Hepatic stellate cell (primary cell): ENCODE measurements around the gene CCND3.

Experiments
- DNase-seq: peaks from one replicate; pipeline ENCODE4 v3.0.0; 2011; ENCODE audit warnings: low spot score

Gene CCND3

GRCh38 chr6:41920921-41921711 is 20.5 kb downstream of the CCND3 start, which contains the start of the genes BYSL and MED20:
BYSL (plus strand) TSS chr6:41921499; CDS start chr6:41921563, 64 bp downstream.
MED20 (minus strand) TSS chr6:41921139; CDS start chr6:41921018, 121 bp downstream.
- DNase-seq, result peak; percentile 96

- peak; percentile 88 for DNase-seq
Measured at GRCh38 chr6:41917528-41917927, 24.1 kb downstream of the CCND3 start.

GRCh38 chr6:41914869-41915530 is 26.6 kb downstream of the CCND3 start:
- DNase-seq, result no peak

- DNase-seq, result no peak
Measured at GRCh38 chr6:41914343-41914742, 27.3 kb downstream of the CCND3 start.

- DNase-seq, result no peak
Measured at GRCh38 chr6:41909727-41910126, 31.9 kb downstream of the CCND3 start.

GRCh38 chr6:41901882-41902519 is 39.6 kb downstream of the CCND3 start:
- DNase-seq, result no peak

GRCh38 chr6:41900861-41901260 is 40.7 kb downstream of the CCND3 start:
- DNase-seq, result no peak

GRCh38 chr6:41896281-41896680 is 45.3 kb downstream of the CCND3 start:
- DNase-seq, result no peak

- DNase-seq, result peak; percentile 86
Measured at GRCh38 chr6:41895300-41896233, 46.0 kb downstream of the CCND3 start, which contains the start of gene USP49. USP49 (minus strand) TSS chr6:41895375; CDS start chr6:41806983, 88,392 bp downstream.

- no peak for DNase-seq
Measured at GRCh38 chr6:41894366-41895299, 47.0 kb downstream of the CCND3 start.

GRCh38 chr6:41892921-41893564 is 48.6 kb downstream of the CCND3 start:
- DNase-seq, result no peak

- no peak for DNase-seq
Measured at GRCh38 chr6:41887331-41887751, 54.3 kb downstream of the CCND3 start.

GRCh38 chr6:41885930-41886329 is 55.7 kb downstream of the CCND3 start:
- DNase-seq, result no peak

- DNase-seq, result no peak
Measured at GRCh38 chr6:41884957-41885356, 56.7 kb downstream of the CCND3 start.
